GM12878 (cell line): ENCODE measurements around the gene RPS6KA5. TPM values are rescaled to one million over a fixed set of nuclear protein-coding genes. Genes with fewer than 3 reads are reported as not detected.

Experiments
- ATF2 ChIP-seq: IDR thresholded peaks from 2 replicates; pipeline ENCODE4 v1.6.1; 2012; ENCODE audit warnings: low read length, inconsistent platforms
- BHLHE40 ChIP-seq, 2 experiments: fragments of 450-650 bp in 1 of 2; IDR thresholded peaks; 2 replicates each; pipeline ENCODE4 v1.6.1; 2011 to 2017; ENCODE audit warnings: low read depth in 2 of 2, borderline replicate concordance in 1 of 2, improper control_type of control experiment in 1 of 2, low read length in 1 of 2, mild to moderate bottlenecking in 1 of 2
- CHD2 ChIP-seq: IDR thresholded peaks from 2 replicates; pipeline ENCODE4 v1.6.1; 2011; ENCODE audit warnings: low read depth, low read length, improper control_type of control experiment, borderline replicate concordance
- CTCF ChIP-seq, 3 experiments: IDR thresholded peaks in 2 of 3; conservative IDR thresholded peaks in 1 of 3; 2 replicates each; pipeline ENCODE4 v1.5.1; 2011; ENCODE audit warnings: low read depth in 3 of 3, low read length in 3 of 3, mild to moderate bottlenecking in 3 of 3, control low read depth in 2 of 3, moderate library complexity in 2 of 3, inconsistent platforms in 1 of 3, mixed read lengths in 1 of 3; ENCODE audit not compliant: control insufficient read depth in 2 of 3, insufficient read depth in 1 of 3; ENCODE audit errors: extremely low read depth in 1 of 3
- E2F8 ChIP-seq: fragments of 450-650 bp; IDR thresholded peaks from 2 replicates; pipeline ENCODE4 v1.6.1; 2018; ENCODE audit warnings: mild to moderate bottlenecking, low read depth, moderate library complexity; ENCODE audit not compliant: partially characterized antibody
- ETV6 ChIP-seq, 2 experiments: fragments of 450-650 bp in 1 of 2; IDR thresholded peaks in 1 of 2; conservative IDR thresholded peaks in 1 of 2; 2 replicates each; pipeline ENCODE4 v1.6.1; 2014; ENCODE audit warnings: antibody characterized with exemption in 1 of 2, borderline replicate concordance in 1 of 2, low read depth in 1 of 2, mild to moderate bottlenecking in 1 of 2, moderate library complexity in 1 of 2
- MEF2A ChIP-seq: IDR thresholded peaks from 2 replicates; pipeline ENCODE4 v1.6.1; 2011; ENCODE audit warnings: low read depth, mild to moderate bottlenecking, low read length, moderate library complexity; ENCODE audit not compliant: insufficient read depth
- NKRF ChIP-seq: fragments of 450-650 bp; conservative IDR thresholded peaks from 2 replicates; pipeline ENCODE4 v1.6.1; 2017; ENCODE audit warnings: mild to moderate bottlenecking, moderate library complexity
- POLR2AphosphoS2 ChIP-seq: IDR thresholded peaks from 2 replicates; pipeline ENCODE4 v1.6.1; 2011; ENCODE audit warnings: low read depth, mild to moderate bottlenecking, low read length, improper control_type of control experiment, moderate library complexity
- POU2F2 ChIP-seq: IDR thresholded peaks from 3 replicates; pipeline ENCODE4 v1.6.1; 2011; ENCODE audit warnings: low read depth, mild to moderate bottlenecking, low read length, borderline replicate concordance
- RUNX3 ChIP-seq: IDR thresholded peaks from 2 replicates; pipeline ENCODE4 v1.6.1; 2012; ENCODE audit warnings: low read length, inconsistent platforms
- SIX5 ChIP-seq: IDR thresholded peaks from 2 replicates; pipeline ENCODE4 v1.6.1; 2011; ENCODE audit warnings: mild to moderate bottlenecking, low read depth, low read length, moderate library complexity; ENCODE audit not compliant: severe bottlenecking
- SMAD5 ChIP-seq: IDR thresholded peaks from 2 replicates; pipeline ENCODE4 v1.6.1; 2016; ENCODE audit warnings: antibody characterized with exemption, low read depth
- SMC3 ChIP-seq: IDR thresholded peaks from 2 replicates; pipeline ENCODE4 v1.6.1; 2011; ENCODE audit warnings: low read length, improper control_type of control experiment, borderline replicate concordance
- SP1 ChIP-seq: IDR thresholded peaks from one replicate; pipeline ENCODE4 v1.6.1; 2011; ENCODE audit warnings: low read depth, low read length
- SRF ChIP-seq, 2 experiments: IDR thresholded peaks; 2 replicates each; pipeline ENCODE4 v1.6.1; 2011; ENCODE audit warnings: low read depth in 2 of 2, low read length in 2 of 2, mild to moderate bottlenecking in 1 of 2, moderate library complexity in 1 of 2
- TCF12 ChIP-seq: IDR thresholded peaks from 2 replicates; pipeline ENCODE4 v1.6.1; 2011; ENCODE audit warnings: low read depth, mild to moderate bottlenecking, low read length
- WRNIP1 ChIP-seq: IDR thresholded peaks from 2 replicates; pipeline ENCODE4 v1.6.1; 2011; ENCODE audit warnings: low read depth, low read length, improper control_type of control experiment, borderline replicate concordance
- YY1 ChIP-seq: IDR thresholded peaks from 2 replicates; pipeline ENCODE4 v1.6.1; 2011; ENCODE audit warnings: low read depth, mild to moderate bottlenecking, low read length
- ZZZ3 ChIP-seq: IDR thresholded peaks from 2 replicates; pipeline ENCODE4 v1.6.1; 2011; ENCODE audit warnings: low read depth; ENCODE audit not compliant: control insufficient read depth, insufficient read length
- polyA plus RNA-seq, 11 experiments: library from polyadenylated mRNA; depleted of rRNA in 4 of 11; unstranded in 6 of 11; stranded (reverse) in 5 of 11; fragments of >200 nt; fragmentation: Nextera tagmentation in 4 of 11; fragmentation: Illumina TruSeq in 1 of 11; extraction: Ambion mirVana in 4 of 11; extraction: Trizol in 1 of 11; gene quantifications; 1 replicate in 1 of 11; 2 replicates in 10 of 11; pipeline versions ENCODE4 v1.2.1 to v1.2.3, GENCODE V29; 2011 to 2016; ENCODE audit warnings: inconsistent platforms in 2 of 11, missing spikeins in 2 of 11, low read depth in 1 of 11
- total RNA-seq, 4 experiments: library from RNA; depleted of rRNA in 3 of 4; stranded (reverse); fragments of >200 nt in 3 of 4; fragmentation: Illumina TruSeq in 1 of 4; extraction: Trizol in 1 of 4; gene quantifications; 2 replicates each; pipeline versions ENCODE4 v1.2.1 to v1.2.3, GENCODE V29; 2013 to 2021

Gene RPS6KA5
- total and polyA plus RNA-seq, 10 of the 15 experiments (the other 5 are each of a cell fraction or from before 2014, with no cell fraction given): 1.4 to 7.0 (median 3.7) TPM

GRCh38 chr14:91059576-91060350 is 678 bp downstream of the RPS6KA5 start (continued):
- peak in 2 of 3 experiments; percentile 13 to 46; a peak in 2 of 6 replicates for TF ChIP-seq CTCF (IDR thresholded peaks at IDR 0.05 in 2 of 3, conservative IDR thresholded peaks at IDR 0.05 in 1 of 3; ENCODE audit: control insufficient read depth in 2 of 3, extremely low read depth in 1 of 3, insufficient read depth in 1 of 3, low read depth in 3 of 3, low read length in 3 of 3)
- TF ChIP-seq POU2F2: no peak
- TF ChIP-seq ETV6 (conservative IDR thresholded peaks at IDR 0.05 in 1 of 2, IDR thresholded peaks at IDR 0.05 in 1 of 2; ENCODE audit: borderline replicate concordance in 1 of 2, low read depth in 1 of 2): no peak
- TF ChIP-seq E2F8: no peak
- no peak for TF ChIP-seq YY1
- no peak for TF ChIP-seq ZZZ3
- TF ChIP-seq SMC3: no peak
- TF ChIP-seq NKRF: peak; percentile 64
- TF ChIP-seq WRNIP1: no peak
- TF ChIP-seq SMAD5: no peak
- TF ChIP-seq MEF2A: no peak
- TF ChIP-seq ATF2: no peak
- TF ChIP-seq TCF12: no peak
- TF ChIP-seq SRF (IDR thresholded peaks at IDR 0.05; ENCODE audit: low read depth in 2 of 2, low read length in 2 of 2): no peak
- TF ChIP-seq RUNX3: no peak
- TF ChIP-seq CHD2: 0 out of 2 replicates have a peak, but pooled peaks have one; percentile 20
- TF ChIP-seq POLR2AphosphoS2: no peak
- TF ChIP-seq SIX5: no peak
- no peak for TF ChIP-seq SP1
- peak in 1 of 2 experiments; percentile 75; a peak in 2 of 4 replicates for TF ChIP-seq BHLHE40 (IDR thresholded peaks at IDR 0.05; ENCODE audit: borderline replicate concordance in 1 of 2, low read depth in 2 of 2, low read length in 1 of 2)
